HepG2 (cell line): ENCODE data around the gene MYH10. TPM values are rescaled to one million over a fixed set of nuclear protein-coding genes. Genes with fewer than 3 reads are reported as not detected.
A peak's percentile ranks its signal among the peaks of the same experiment; 100 is the strongest.

Source experiments
- EEA1 ChIP-seq: sonication (generic); formaldehyde crosslinking; IDR thresholded peaks from 2 replicates; pipeline ENCODE4 v1.5.1; 2020; ENCODE audit warnings: mild to moderate bottlenecking, missing genetic modification reagents, borderline replicate concordance
- EHMT2 ChIP-seq: fragments of 200-600 bp; sonication (generic); IDR thresholded peaks from 2 replicates; pipeline ENCODE4 v1.7.0; 2017; ENCODE audit warnings: antibody characterized with exemption, low read depth, low read length, borderline replicate concordance
- GTF2F1 ChIP-seq: fragments of 150-350 bp; IDR thresholded peaks from 2 replicates; pipeline ENCODE4 v1.6.1; 2014; ENCODE audit warnings: low read length
- HNF4A ChIP-seq: sonication (generic); formaldehyde crosslinking; IDR thresholded peaks from 2 replicates; pipeline ENCODE4 v1.4.0; 2020; ENCODE audit warnings: missing genetic modification reagents
- IKZF4 ChIP-seq: sonication (generic); formaldehyde crosslinking; IDR thresholded peaks from 2 replicates; pipeline ENCODE4 v1.5.1; 2020; ENCODE audit warnings: borderline replicate concordance, mild to moderate bottlenecking, low read depth, missing genetic modification reagents; ENCODE audit errors: not compliant biosample characterization
- IRF2 ChIP-seq: IDR thresholded peaks from 2 replicates; pipeline ENCODE4 v1.6.1; 2018; ENCODE audit warnings: missing genetic modification reagents, missing compliant biosample characterization
- ISL2 ChIP-seq: sonication (generic); formaldehyde crosslinking; IDR thresholded peaks from 2 replicates; pipeline ENCODE4 v1.5.0; 2020; ENCODE audit warnings: missing genetic modification reagents
- KLF9 ChIP-seq: IDR thresholded peaks from 2 replicates; pipeline ENCODE4 v1.6.1; 2016; ENCODE audit warnings: low read depth
- KMT2A ChIP-seq: sonication (generic); formaldehyde crosslinking; IDR thresholded peaks from 2 replicates; pipeline ENCODE4 v1.4.0; 2020; ENCODE audit warnings: missing genetic modification reagents
- NFIB ChIP-seq: sonication (generic); formaldehyde crosslinking; IDR thresholded peaks from 2 replicates; pipeline ENCODE4 v1.9.0; 2021; ENCODE audit warnings: missing genetic modification reagents, mild to moderate bottlenecking, borderline replicate concordance
- RARG ChIP-seq: sonication (generic); formaldehyde crosslinking; IDR thresholded peaks from 2 replicates; pipeline ENCODE4 v1.4.0; 2020; ENCODE audit warnings: low read depth, mild to moderate bottlenecking, missing genetic modification reagents
- REXO4 ChIP-seq: sonication (generic); formaldehyde crosslinking; IDR thresholded peaks from 2 replicates; pipeline ENCODE4 v1.8.0; 2022; ENCODE audit warnings: missing genetic modification reagents, mild to moderate bottlenecking, borderline replicate concordance
- RFXAP ChIP-seq: sonication (generic); formaldehyde crosslinking; IDR thresholded peaks from 2 replicates; pipeline ENCODE4 v1.4.0; 2020; ENCODE audit warnings: missing genetic modification reagents, borderline replicate concordance
- STAG1 ChIP-seq: sonication (generic); formaldehyde crosslinking; IDR thresholded peaks from 2 replicates; pipeline ENCODE4 v1.4.0; 2020; ENCODE audit warnings: missing genetic modification reagents
- TMF1 ChIP-seq: sonication (generic); formaldehyde crosslinking; IDR thresholded peaks from 2 replicates; pipeline ENCODE4 v1.8.1; 2022; ENCODE audit warnings: low read depth, missing genetic modification reagents
- ZIK1 ChIP-seq: sonication (generic); formaldehyde crosslinking; IDR thresholded peaks from 2 replicates; pipeline ENCODE4 v1.5.0; 2020; ENCODE audit warnings: mild to moderate bottlenecking, low read depth, missing genetic modification reagents, borderline replicate concordance
- ZNF337 ChIP-seq: sonication (generic); formaldehyde crosslinking; IDR thresholded peaks from 2 replicates; pipeline ENCODE4 v1.5.1; 2020; ENCODE audit warnings: missing genetic modification reagents, low read depth, mild to moderate bottlenecking, borderline replicate concordance
- ZNF83 ChIP-seq: sonication (generic); formaldehyde crosslinking; IDR thresholded peaks from 2 replicates; pipeline ENCODE4 v1.4.0; 2020; ENCODE audit warnings: missing genetic modification reagents, mild to moderate bottlenecking, borderline replicate concordance
- polyA plus RNA-seq, 8 experiments: library from polyadenylated mRNA; depleted of rRNA in 3 of 8; stranded (reverse) in 7 of 8; unstranded in 1 of 8; fragments of >200 nt; fragmentation: Illumina TruSeq in 4 of 8; extraction: Trizol in 4 of 8; gene quantifications; 2 replicates each; pipeline versions ENCODE4 v1.2.1 to v1.2.3, GENCODE V29; 2011 to 2016; ENCODE audit warnings: low read depth in 4 of 8, missing spikeins in 1 of 8, mixed read lengths in 1 of 8; ENCODE audit not compliant: insufficient read depth in 1 of 8
- total RNA-seq, 5 experiments: library from RNA; depleted of rRNA; stranded (reverse); fragments of >200 nt; fragmentation: Illumina TruSeq; extraction: Trizol; gene quantifications; 2 replicates each; pipeline ENCODE4 v1.2.3, GENCODE V29; 2016; ENCODE audit warnings: low read depth in 1 of 5
- TF ChIP-seq, protein P1 (sequence below): sonication (generic); formaldehyde crosslinking; IDR thresholded peaks from 2 replicates; pipeline ENCODE4 v1.9.0; 2021; ENCODE audit warnings: mild to moderate bottlenecking, missing genetic modification reagents
- TF ChIP-seq, protein P2 (sequence below): sonication (generic); formaldehyde crosslinking; IDR thresholded peaks from 2 replicates; pipeline ENCODE4 v1.4.0; 2020; ENCODE audit warnings: missing genetic modification reagents, borderline replicate concordance

The MYH10 gene
- total and polyA plus RNA-seq, 2 of the 13 experiments (the other 11 are each of a cell fraction or from before 2014, with no cell fraction given): 43.4 to 68.6 TPM

DNA sequence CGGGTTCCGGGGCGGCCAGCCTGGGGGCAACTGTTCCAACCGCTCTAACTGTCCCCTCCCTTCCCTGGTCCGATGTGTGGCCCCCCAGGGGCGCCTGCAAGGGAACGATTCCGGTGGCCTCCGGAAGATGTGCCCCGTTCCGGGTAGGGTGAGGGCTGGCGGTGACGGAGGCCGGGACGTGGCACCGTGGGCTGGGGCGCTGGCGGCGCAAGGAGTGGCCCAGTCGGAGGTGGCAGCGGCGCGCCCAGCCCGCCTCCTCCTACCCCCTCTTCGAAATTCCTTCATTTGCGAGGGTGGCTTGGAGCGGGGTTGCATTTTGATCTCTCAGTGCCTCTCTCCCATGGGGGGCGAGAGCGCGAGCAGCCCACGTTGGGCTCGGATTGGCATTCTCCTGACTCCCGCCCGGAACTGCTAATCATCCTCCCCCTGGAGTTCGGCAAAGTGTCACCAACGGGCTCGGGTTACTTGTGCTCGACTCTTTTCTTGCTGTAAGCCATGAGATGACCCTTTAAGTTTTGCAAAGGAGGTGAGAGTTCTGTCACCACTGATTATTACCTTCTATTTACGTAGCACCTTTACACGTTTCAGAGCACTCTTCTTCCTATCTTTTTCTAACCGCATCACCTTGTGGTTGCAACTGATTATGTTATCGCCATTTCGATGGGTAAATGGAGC is 194.2 kb downstream of the MYH10 start (continued):
- TF ChIP-seq, protein P1, sequence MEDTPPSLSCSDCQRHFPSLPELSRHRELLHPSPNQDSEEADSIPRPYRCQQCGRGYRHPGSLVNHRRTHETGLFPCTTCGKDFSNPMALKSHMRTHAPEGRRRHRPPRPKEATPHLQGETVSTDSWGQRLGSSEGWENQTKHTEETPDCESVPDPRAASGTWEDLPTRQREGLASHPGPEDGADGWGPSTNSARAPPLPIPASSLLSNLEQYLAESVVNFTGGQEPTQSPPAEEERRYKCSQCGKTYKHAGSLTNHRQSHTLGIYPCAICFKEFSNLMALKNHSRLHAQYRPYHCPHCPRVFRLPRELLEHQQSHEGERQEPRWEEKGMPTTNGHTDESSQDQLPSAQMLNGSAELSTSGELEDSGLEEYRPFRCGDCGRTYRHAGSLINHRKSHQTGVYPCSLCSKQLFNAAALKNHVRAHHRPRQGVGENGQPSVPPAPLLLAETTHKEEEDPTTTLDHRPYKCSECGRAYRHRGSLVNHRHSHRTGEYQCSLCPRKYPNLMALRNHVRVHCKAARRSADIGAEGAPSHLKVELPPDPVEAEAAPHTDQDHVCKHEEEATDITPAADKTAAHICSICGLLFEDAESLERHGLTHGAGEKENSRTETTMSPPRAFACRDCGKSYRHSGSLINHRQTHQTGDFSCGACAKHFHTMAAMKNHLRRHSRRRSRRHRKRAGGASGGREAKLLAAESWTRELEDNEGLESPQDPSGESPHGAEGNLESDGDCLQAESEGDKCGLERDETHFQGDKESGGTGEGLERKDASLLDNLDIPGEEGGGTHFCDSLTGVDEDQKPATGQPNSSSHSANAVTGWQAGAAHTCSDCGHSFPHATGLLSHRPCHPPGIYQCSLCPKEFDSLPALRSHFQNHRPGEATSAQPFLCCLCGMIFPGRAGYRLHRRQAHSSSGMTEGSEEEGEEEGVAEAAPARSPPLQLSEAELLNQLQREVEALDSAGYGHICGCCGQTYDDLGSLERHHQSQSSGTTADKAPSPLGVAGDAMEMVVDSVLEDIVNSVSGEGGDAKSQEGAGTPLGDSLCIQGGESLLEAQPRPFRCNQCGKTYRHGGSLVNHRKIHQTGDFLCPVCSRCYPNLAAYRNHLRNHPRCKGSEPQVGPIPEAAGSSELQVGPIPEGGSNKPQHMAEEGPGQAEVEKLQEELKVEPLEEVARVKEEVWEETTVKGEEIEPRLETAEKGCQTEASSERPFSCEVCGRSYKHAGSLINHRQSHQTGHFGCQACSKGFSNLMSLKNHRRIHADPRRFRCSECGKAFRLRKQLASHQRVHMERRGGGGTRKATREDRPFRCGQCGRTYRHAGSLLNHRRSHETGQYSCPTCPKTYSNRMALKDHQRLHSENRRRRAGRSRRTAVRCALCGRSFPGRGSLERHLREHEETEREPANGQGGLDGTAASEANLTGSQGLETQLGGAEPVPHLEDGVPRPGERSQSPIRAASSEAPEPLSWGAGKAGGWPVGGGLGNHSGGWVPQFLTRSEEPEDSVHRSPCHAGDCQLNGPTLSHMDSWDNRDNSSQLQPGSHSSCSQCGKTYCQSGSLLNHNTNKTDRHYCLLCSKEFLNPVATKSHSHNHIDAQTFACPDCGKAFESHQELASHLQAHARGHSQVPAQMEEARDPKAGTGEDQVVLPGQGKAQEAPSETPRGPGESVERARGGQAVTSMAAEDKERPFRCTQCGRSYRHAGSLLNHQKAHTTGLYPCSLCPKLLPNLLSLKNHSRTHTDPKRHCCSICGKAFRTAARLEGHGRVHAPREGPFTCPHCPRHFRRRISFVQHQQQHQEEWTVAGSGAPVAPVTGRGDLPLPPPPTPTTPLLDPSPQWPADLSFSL (CRISPR knock-in tag): 0 out of 2 replicates have a peak, but pooled peaks have one; percentile 53
- no peak for TF ChIP-seq HNF4A (CRISPR knock-in tag)
- peak; percentile 75; the same call in 1 of the 2 replicates for TF ChIP-seq KMT2A
- peak; percentile 4; the same call in 1 of the 2 replicates for TF ChIP-seq TMF1
- TF ChIP-seq RFXAP (CRISPR knock-in tag): 0 out of 2 replicates have a peak, but pooled peaks have one; percentile 14
- TF ChIP-seq ZNF337 (CRISPR knock-in tag): no peak
- 0 out of 2 replicates have a peak, but pooled peaks have one; percentile 0 for TF ChIP-seq GTF2F1
- no peak; the same call in 1 of the 2 replicates for TF ChIP-seq ISL2 (CRISPR knock-in tag)
- no peak for TF ChIP-seq ZIK1
- TF ChIP-seq REXO4 (CRISPR knock-in tag): 0 out of 2 replicates have a peak, but pooled peaks have one; percentile 10
- no peak for TF ChIP-seq NFIB (CRISPR knock-in tag)
- no peak for TF ChIP-seq EEA1 (CRISPR knock-in tag)
- no peak for TF ChIP-seq ZNF83 (CRISPR knock-in tag)
- no peak for TF ChIP-seq STAG1 (CRISPR knock-in tag)
- no peak for TF ChIP-seq RARG (CRISPR knock-in tag)
- TF ChIP-seq EHMT2: no peak
- TF ChIP-seq, protein P2, sequence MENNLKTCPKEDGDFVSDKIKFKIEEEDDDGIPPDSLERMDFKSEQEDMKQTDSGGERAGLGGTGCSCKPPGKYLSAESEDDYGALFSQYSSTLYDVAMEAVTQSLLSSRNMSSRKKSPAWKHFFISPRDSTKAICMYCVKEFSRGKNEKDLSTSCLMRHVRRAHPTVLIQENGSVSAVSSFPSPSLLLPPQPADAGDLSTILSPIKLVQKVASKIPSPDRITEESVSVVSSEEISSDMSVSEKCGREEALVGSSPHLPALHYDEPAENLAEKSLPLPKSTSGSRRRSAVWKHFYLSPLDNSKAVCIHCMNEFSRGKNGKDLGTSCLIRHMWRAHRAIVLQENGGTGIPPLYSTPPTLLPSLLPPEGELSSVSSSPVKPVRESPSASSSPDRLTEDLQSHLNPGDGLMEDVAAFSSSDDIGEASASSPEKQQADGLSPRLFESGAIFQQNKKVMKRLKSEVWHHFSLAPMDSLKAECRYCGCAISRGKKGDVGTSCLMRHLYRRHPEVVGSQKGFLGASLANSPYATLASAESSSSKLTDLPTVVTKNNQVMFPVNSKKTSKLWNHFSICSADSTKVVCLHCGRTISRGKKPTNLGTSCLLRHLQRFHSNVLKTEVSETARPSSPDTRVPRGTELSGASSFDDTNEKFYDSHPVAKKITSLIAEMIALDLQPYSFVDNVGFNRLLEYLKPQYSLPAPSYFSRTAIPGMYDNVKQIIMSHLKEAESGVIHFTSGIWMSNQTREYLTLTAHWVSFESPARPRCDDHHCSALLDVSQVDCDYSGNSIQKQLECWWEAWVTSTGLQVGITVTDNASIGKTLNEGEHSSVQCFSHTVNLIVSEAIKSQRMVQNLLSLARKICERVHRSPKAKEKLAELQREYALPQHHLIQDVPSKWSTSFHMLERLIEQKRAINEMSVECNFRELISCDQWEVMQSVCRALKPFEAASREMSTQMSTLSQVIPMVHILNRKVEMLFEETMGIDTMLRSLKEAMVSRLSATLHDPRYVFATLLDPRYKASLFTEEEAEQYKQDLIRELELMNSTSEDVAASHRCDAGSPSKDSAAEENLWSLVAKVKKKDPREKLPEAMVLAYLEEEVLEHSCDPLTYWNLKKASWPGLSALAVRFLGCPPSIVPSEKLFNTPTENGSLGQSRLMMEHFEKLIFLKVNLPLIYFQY (CRISPR knock-in tag): peak; percentile 3; the same call in 1 of the 2 replicates
- TF ChIP-seq IKZF4: peak; percentile 24
- TF ChIP-seq IRF2 (CRISPR knock-in tag): 0 out of 2 replicates have a peak, but pooled peaks have one; percentile 1
- no peak for TF ChIP-seq KLF9
